NCI-H524 treated with DMSO at 0.1 percent for 48 hours (cell line): ENCODE results near the gene FAXDC2.

ENCODE experiments used
- DNase-seq: peaks from one replicate; lab custom pipeline; 2025; lab: John Stamatoyannopoulos, UW

The FAXDC2 gene, protein sequence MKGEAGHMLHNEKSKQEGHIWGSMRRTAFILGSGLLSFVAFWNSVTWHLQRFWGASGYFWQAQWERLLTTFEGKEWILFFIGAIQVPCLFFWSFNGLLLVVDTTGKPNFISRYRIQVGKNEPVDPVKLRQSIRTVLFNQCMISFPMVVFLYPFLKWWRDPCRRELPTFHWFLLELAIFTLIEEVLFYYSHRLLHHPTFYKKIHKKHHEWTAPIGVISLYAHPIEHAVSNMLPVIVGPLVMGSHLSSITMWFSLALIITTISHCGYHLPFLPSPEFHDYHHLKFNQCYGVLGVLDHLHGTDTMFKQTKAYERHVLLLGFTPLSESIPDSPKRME

DNA sequence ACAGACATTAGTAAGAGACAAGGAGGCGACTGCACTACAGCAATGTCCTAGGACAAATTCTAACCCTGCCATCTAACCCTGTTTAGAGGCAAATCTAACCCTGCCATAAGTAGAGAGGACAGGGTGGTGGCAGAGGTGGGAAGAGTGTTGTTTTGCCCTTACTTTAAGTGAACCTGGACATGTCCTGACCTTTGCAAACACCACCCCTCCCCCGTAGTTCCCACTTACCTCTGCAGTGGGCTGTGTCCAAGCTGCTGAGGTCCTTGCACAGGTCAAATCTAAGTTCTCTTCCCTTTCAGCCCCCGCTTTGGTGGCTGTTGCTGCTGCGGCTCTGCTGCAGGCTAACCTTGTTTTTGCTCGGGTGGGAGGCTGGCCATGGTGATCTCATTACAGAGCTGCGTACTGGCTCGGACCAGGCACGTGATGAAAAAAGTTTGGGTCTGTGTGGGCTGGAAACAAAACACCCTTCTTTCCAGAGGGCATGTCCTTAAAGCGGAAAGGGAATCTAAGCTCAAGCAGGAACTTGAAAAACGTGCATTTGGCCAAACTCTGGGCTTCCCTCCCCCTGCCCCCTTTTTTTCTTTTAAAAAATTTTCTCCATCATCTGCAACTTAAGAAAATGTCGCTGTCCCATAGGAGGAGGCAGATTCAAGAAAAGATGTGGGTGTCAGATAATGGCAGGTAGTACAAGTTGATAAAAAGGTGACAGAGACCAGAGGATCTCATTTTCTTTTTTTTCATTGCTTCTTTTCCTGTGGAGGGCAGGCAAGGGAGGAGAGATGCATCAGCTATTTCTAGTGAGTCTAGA, at the start of gene FAXDC2:
FAXDC2 (minus strand) TSS at position 349 of the 808 bp plus-strand sequence. CDS start 12,425 bp downstream, outside the sequence.
- DNase-seq: no peak

DNA sequence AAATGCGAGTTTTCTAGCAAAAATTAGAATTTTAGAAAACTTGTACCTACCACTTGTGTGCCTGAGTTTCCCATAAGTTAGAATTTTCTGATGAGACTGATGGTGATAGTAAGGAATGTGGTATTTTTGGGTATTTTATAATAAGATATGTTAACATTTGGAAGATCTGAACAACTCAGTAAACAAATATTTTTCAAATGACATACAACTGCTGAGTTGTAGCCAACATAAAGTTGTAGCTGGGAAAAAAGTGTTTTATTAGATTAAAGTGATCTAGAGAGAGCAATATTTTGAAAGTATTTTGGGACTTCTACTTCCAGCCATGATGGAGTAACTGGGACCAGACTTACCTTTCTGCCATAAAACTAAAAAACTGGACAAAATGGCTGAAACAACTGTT, 49.7 kb upstream of the FAXDC2 start:
- no peak for DNase-seq

- no peak for DNase-seq
Observed at GRCh38 chr5:154899151-154899816, 48.9 kb upstream of the FAXDC2 start.

DNA sequence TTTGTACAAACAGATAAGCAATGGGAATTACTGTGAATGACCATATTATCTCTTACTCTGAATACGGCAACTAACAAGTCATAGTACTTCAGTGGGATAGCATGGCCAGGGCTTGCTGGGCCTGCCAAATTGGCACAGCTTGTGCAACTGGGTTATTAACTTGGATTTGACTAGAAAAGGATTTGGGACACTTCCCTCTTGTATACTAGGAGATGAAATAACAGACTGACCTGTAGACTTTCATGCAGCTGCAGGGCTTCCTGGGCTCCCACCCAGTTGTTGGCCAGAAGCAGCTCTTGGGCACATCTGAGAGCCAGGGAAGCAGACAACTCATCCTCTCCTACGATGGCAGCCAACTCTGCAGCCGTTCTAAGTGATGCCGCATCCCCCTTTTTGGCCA, 47.8 kb upstream of the FAXDC2 start:
- no peak for DNase-seq

DNA sequence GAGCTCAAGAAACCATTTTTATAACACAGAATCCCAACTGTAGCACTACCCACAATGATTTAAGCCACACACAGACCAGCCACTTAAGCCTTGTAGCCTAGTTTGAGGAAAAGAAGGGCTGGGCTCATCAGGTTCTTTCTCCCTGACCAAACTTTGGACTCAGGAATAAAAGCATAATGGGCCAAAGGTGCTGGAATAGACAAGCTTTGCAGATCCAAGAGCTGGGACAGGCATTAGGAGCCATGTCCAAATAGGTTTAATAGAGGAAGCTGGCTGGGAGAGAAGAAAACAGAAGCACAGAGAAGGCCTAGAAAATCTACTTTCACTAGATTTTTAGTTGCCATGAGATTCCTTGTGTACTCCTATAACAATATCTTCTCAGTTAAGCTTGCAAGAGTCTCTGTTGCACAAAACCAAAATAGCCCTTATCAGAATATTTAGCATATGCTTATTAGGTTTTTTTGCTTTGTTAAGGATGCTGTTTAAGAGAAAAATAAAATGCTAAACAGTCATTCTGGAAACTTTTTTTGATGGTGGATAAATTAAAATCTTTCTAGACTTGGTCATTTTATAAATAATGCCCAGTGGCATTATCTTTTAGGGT, 46.3 kb upstream of the FAXDC2 start:
- no peak for DNase-seq

DNA sequence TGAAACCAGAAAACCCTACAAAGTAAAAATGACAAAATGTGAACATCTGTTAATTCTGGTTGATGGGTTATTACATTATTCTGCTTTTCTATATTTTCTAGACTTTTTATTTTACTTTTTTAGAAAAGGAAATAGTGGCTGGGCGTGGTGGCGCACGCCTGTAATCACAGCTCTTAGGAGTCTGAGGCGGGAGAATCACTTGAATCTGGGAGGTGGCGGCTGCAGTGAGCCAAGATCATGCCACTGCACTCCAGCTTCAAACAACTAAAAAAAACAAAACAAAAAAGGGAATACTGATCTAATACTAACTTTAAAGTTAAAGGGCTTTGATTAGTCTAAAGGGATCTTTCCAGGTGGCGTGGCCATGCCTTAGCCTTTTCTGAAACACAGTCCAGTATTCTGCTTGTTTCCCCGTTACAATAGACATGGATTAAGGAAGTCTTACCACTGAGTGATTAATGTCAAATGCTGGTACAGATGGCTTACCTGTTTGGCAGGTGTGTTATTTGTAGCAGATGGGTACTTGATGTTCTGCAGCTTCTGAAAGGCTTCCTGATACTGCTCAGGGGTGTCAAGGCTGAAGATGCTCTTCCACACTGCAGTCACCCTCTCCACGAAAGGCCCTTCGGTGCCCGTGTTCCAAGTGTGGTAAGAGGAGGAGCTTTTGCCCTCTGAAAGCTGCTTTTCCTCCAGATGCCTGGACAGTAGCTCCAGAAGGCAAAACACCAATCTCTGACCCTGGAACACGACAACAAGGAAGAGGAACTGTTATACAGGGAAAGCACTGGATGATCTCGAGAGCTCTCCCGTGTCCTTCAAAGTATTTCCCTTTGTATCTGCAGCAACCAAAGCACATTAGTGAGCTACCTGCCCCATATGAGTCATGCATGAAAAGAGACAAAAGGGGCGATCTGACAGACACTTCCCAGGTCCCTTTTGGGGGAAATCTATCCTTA, 45.5 kb upstream of the FAXDC2 start:
- no peak for DNase-seq

DNA sequence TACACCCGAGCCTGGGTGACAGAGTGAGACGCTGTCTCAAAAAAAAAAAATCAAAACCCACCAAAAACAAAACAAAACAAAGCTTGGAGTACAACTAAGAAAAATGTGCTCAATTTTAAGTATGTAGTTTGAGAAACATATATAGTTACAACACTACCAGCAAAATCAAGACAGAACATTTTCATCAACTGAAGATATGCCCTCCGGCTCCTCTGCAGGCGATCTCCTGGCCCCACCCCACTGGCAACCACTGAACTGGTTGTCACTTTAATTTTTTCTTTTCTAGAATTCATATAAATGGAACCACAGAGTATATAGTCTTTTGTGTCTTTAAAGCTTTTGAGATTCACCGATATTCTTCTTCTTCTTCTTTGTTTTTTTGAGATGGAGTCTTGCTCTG, 43.0 kb upstream of the FAXDC2 start:
- DNase-seq: no peak

DNA sequence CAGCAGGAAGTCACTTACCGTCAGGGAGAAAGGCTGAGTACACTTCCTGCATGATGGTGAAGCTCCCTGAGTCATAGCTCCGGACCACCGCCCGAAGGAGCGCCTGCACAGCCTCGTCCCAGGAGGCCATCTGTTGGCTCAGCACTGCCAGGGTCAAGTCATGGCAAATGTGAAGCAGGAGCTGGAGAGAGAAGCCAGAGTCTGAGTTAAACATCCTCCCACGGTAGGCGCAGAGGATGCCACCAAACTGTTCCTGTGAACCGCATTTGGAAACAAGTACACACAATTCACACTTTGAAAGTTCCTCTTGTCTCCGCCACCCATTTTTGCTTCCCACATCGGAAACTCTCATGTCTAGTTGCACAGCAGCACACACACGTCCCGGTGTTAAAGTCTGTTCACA, 42.0 kb upstream of the FAXDC2 start:
- DNase-seq: no peak

- no peak for DNase-seq
Observed at GRCh38 chr5:154885439-154885838, 35.0 kb upstream of the FAXDC2 start.

DNA sequence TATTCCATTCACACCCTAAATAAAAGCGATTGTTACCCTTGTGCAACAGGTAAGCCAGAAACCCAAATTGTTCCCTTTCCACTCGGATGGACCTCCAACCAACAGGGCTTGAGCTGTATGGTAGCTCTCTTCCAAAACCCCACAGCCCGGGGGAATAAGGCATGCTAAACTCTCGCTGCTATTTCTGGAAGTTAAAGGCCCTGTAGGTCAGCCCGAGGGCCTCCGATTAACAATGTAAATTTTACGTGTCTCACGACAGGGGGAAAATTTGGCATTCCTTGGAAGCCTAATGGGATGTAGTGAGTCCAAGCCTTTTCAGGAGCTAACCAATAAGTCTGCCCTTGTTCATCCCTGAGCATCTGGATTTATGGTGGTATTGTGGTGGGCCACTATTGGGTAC, 34.0 kb upstream of the FAXDC2 start:
- DNase-seq: no peak

GRCh38 chr5:154881986-154882385, 31.6 kb upstream of the FAXDC2 start:
- DNase-seq: no peak

- no peak for DNase-seq
Observed at GRCh38 chr5:154878642-154879335, 28.4 kb upstream of the FAXDC2 start.

DNA sequence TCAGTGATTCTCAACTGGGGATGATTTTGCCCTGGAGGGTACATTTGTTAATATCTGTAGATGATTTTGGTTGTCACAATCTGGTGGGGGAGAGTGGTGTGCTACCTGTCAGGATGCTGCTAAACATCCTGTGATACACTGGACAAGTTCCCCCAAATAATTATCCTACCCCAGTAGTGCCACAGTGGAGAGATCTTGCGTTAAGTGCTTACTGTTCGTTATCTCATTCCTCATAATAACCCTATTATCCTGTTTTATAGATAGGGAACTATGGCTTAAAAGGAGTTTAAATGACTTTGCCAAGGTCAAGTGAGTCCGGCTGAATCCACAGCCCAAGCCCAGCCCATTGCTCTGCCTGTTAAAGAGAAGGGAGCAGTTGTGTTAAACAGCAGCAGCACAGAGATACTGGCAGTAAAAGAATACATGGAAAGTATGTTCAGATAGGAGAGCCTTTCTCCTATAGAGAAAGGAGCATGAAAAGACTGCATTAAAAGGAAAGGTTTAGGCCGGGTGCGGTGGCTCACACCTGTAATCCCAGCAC, 23.5 kb upstream of the FAXDC2 start:
- no peak for DNase-seq

- DNase-seq: no peak
Observed at GRCh38 chr5:154871734-154872133, 21.3 kb upstream of the FAXDC2 start.

DNA sequence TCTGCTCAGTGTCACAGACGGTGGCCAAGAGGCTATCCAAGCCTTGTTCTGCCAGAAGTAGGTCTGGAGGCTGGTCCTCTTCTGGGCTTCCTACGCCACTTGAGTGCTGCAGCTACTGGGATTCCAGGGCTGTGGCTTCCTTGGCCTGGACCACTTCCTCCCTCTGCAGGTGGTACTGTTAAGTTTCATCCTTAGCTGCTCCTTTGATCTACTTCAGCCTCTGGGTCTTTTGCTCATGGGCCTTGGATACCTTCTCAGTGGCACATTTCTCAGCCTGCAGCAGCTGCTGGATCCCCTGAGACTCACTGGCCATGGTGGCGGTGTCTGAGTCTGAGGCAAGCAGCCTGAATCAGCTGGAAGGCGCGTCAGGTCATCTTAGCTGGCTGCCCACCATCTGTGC, 18.3 kb upstream of the FAXDC2 start:
- DNase-seq: no peak

DNA sequence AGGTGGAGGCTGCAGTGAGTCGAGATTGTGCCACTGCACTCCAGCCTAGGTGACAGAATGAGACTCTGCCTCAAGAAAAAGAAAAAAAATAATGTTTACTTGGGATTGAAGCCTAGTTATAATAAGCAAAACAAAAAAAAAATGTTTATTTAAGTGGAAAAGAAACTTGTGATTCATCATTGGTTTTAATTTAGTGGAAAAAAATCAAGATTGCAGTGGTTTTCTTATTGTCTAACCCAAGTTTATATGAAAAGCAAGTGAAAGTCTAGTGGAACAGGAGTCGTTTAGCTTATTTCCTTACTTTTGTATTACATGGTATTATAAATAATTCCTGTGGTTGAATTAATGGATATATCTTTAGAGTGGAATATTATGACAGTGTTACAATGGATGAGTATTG, 16.4 kb upstream of the FAXDC2 start:
- DNase-seq: no peak

DNA sequence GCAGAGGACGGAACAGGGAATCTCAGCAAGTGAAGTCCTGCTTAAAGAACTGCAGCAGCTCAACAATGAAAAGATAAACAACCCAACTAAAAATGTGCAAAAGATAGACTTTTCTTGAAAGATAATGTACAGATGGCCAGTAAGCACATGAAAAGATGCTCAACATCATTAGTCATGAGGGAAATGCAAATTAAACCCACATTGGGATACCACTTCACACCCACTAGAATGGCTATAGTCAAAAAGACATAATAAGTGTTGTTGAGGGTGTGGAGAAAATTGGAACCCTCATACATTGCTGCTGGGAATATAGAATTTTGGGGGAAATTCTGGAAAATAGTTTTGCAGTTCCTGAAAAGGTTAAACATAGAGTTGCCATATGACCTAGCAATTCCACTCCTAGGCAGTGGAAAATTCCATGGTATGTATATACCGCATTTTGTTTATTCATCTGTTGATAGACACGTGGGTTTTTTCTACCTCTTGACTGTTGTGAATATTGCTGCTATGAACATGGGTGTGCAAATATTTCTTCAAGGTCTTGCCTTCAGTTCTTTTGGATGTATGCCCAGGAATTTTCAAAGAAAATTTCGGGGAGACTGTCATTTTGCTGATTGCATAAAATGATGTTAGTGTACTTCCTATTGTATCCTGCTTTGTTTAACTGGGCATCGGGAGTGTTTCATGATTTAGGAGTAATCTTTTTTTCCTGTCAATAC, 15.2 kb upstream of the FAXDC2 start:
- no peak for DNase-seq

- DNase-seq: no peak
Observed at GRCh38 chr5:154863291-154864080, 13.1 kb upstream of the FAXDC2 start.

DNA sequence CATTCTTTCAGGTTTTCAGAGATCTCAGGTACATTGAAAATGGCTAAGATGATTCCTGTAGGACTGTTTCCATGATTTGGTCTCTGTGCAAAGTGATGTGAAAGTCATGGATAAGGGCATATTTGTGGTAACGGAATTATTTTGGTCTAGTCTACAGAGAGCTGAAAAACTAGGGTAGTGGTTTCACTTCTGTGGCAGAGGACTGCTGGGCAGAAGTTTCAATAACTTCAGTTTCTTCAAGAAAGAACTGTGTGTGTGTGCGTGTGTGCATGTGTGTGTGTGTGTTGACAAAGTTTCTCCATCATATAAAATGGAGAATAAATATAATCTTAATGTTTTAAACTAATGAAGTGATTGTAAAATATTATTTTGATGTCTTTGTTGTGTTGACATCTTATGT, 12.4 kb upstream of the FAXDC2 start:
- DNase-seq: no peak
